NCI-H187 treated with DMSO at 0.1 percent for 48 hours (cell line): ENCODE results near the gene NOX3.
"Not testable (repeated sequence)": the region's sequence is repeated elsewhere in the genome, so short reads cannot be mapped to it uniquely, and the experiment has no call there.

Source experiments
- DNase-seq: peaks from one replicate; lab custom pipeline; 2025; lab: John Stamatoyannopoulos, UW

The NOX3 gene

GRCh38 chr6:155455766-155456165, at the start of gene NOX3:
TSS of gene NOX3 (minus strand) at chr6:155455839. CDS start at chr6:155455800, 39 bp downstream.
- no peak for DNase-seq

GRCh38 chr6:155504848-155505607, 49.4 kb upstream of the NOX3 start:
- DNase-seq, result no peak

- DNase-seq, result no peak
Observed at GRCh38 chr6:155502393-155502792, 46.8 kb upstream of the NOX3 start.

GRCh38 chr6:155499574-155499973, 43.9 kb upstream of the NOX3 start:
- no peak for DNase-seq

- no peak for DNase-seq
Observed at GRCh38 chr6:155498370-155498769, 42.7 kb upstream of the NOX3 start.

- DNase-seq, result no peak
Observed at GRCh38 chr6:155497273-155497672, 41.6 kb upstream of the NOX3 start.

- no peak for DNase-seq
Observed at GRCh38 chr6:155495011-155495768, 39.6 kb upstream of the NOX3 start.

- DNase-seq, result no peak
Observed at GRCh38 chr6:155493694-155494143, 38.1 kb upstream of the NOX3 start.

GRCh38 chr6:155493026-155493693, 37.5 kb upstream of the NOX3 start:
- DNase-seq, result no peak

GRCh38 chr6:155492061-155492735, 36.6 kb upstream of the NOX3 start:
- DNase-seq, result no peak

GRCh38 chr6:155491421-155491820, 35.8 kb upstream of the NOX3 start:
- DNase-seq, result no peak

- DNase-seq, result not testable (repeated sequence)
Observed at GRCh38 chr6:155488197-155488596, 32.6 kb upstream of the NOX3 start.

GRCh38 chr6:155487371-155488130, 31.9 kb upstream of the NOX3 start:
- no peak for DNase-seq

- no peak for DNase-seq
Observed at GRCh38 chr6:155486721-155487294, 31.2 kb upstream of the NOX3 start.

GRCh38 chr6:155485756-155486155, 30.1 kb upstream of the NOX3 start:
- no peak for DNase-seq

- DNase-seq, result no peak
Observed at GRCh38 chr6:155483858-155484257, 28.2 kb upstream of the NOX3 start.

GRCh38 chr6:155481215-155481614, 25.6 kb upstream of the NOX3 start:
- no peak for DNase-seq

- DNase-seq, result no peak
Observed at GRCh38 chr6:155473741-155474140, 18.1 kb upstream of the NOX3 start.

- DNase-seq, result no peak
Observed at GRCh38 chr6:155472886-155473285, 17.2 kb upstream of the NOX3 start.

GRCh38 chr6:155470979-155471616, 15.5 kb upstream of the NOX3 start:
- not testable (repeated sequence) for DNase-seq
